ENCODE data around the gene NT5M.

DNA sequence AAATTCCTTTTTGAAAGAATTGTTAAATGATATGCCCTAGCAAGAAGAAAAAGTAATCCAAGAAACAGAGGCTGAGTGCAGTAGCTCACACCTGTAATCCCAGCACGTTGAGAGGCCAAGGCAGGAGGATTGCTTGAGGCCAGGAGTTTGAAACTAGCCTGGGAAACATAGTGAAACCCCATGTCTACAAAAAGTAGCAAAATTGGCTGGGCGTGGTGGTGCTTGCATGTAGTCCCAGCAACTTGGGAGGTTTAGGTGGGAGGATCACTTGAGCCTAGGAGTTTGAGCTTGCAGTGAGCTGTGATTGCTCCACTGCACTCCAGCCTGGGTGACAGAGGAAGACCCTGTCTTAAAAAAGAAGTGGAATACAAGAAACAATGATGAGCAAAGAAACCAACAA is 56.1 kb downstream of the NT5M start:
- TF ChIP-seq POLR2A (IDR thresholded peaks at IDR 0.05; ENCODE audit: borderline replicate concordance, extremely low read depth, insufficient read depth, insufficient read length) (no peak), EZH2 (IDR thresholded peaks at IDR 0.05) (no peak), POLR2AphosphoS5 (IDR thresholded peaks at IDR 0.05; ENCODE audit: low read depth, low read length) (no peak), ZNF274 (IDR thresholded peaks at IDR 0.05; ENCODE audit: low read depth, low read length) (no peak), CBX3 (IDR thresholded peaks at IDR 0.05; ENCODE audit: low read depth) (no peak), RAD21 (IDR thresholded peaks at IDR 0.05; ENCODE audit: low read depth) (no peak), ZFX (IDR thresholded peaks at IDR 0.05) (no peak), SRF (IDR thresholded peaks at IDR 0.05; ENCODE audit: low read depth) (no peak), JUND (IDR thresholded peaks at IDR 0.05) (no peak), SIN3A (IDR thresholded peaks at IDR 0.05; ENCODE audit: low read depth) (no peak), ELF1 (IDR thresholded peaks at IDR 0.05; ENCODE audit: borderline replicate concordance, low read depth) (no peak)
- TF ChIP-seq, protein P1, sequence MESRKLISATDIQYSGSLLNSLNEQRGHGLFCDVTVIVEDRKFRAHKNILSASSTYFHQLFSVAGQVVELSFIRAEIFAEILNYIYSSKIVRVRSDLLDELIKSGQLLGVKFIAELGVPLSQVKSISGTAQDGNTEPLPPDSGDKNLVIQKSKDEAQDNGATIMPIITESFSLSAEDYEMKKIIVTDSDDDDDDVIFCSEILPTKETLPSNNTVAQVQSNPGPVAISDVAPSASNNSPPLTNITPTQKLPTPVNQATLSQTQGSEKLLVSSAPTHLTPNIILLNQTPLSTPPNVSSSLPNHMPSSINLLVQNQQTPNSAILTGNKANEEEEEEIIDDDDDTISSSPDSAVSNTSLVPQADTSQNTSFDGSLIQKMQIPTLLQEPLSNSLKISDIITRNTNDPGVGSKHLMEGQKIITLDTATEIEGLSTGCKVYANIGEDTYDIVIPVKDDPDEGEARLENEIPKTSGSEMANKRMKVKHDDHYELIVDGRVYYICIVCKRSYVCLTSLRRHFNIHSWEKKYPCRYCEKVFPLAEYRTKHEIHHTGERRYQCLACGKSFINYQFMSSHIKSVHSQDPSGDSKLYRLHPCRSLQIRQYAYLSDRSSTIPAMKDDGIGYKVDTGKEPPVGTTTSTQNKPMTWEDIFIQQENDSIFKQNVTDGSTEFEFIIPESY (IDR thresholded peaks at IDR 0.05; ENCODE audit: extremely low read depth, insufficient replicate concordance, low read length) = no peak
- TF ChIP-seq, protein P2, sequence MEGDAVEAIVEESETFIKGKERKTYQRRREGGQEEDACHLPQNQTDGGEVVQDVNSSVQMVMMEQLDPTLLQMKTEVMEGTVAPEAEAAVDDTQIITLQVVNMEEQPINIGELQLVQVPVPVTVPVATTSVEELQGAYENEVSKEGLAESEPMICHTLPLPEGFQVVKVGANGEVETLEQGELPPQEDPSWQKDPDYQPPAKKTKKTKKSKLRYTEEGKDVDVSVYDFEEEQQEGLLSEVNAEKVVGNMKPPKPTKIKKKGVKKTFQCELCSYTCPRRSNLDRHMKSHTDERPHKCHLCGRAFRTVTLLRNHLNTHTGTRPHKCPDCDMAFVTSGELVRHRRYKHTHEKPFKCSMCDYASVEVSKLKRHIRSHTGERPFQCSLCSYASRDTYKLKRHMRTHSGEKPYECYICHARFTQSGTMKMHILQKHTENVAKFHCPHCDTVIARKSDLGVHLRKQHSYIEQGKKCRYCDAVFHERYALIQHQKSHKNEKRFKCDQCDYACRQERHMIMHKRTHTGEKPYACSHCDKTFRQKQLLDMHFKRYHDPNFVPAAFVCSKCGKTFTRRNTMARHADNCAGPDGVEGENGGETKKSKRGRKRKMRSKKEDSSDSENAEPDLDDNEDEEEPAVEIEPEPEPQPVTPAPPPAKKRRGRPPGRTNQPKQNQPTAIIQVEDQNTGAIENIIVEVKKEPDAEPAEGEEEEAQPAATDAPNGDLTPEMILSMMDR (IDR thresholded peaks at IDR 0.05 in 2 of 3, conservative IDR thresholded peaks at IDR 0.05 in 1 of 3; ENCODE audit: borderline replicate concordance in 1 of 3, insufficient read depth in 1 of 3, low read depth in 2 of 3, low read length in 2 of 3) = no peak
- TF ChIP-seq, protein P3, sequence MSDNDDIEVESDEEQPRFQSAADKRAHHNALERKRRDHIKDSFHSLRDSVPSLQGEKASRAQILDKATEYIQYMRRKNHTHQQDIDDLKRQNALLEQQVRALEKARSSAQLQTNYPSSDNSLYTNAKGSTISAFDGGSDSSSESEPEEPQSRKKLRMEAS (IDR thresholded peaks at IDR 0.05) = no peak
